Neural cell (in vitro differentiated cells): ENCODE data around the gene CFAP99.

Source experiments
- EP300 ChIP-seq: fragments of 450-650 bp; conservative IDR thresholded peaks from 2 replicates; pipeline ENCODE4 v1.6.1; 2014; ENCODE audit warnings: antibody characterized with exemption, mild to moderate bottlenecking, moderate library complexity; ENCODE audit not compliant: poor library complexity, severe bottlenecking
- EZH2 ChIP-seq: fragments of 200-600, 300-800 bp; shearing (Covaris generic), sonication (generic); IDR thresholded peaks from 2 replicates; pipeline ENCODE4 v1.6.1; 2014; ENCODE audit warnings: antibody characterized with exemption, low read length, borderline replicate concordance, mild to moderate bottlenecking; ENCODE audit not compliant: insufficient read depth, poor library complexity, severe bottlenecking
- RAD21 ChIP-seq: fragments of 450-650 bp; conservative IDR thresholded peaks from 2 replicates; pipeline ENCODE4 v1.6.1; 2014; ENCODE audit warnings: antibody characterized with exemption, mild to moderate bottlenecking, moderate library complexity
- TAF1 ChIP-seq: IDR thresholded peaks from 2 replicates; pipeline ENCODE4 v1.6.1; 2012; ENCODE audit warnings: low read depth
- TF ChIP-seq, protein P1 (sequence below): fragments of 450-650 bp; IDR thresholded peaks from 2 replicates; pipeline ENCODE4 v1.5.1; 2014; ENCODE audit warnings: antibody characterized with exemption, mild to moderate bottlenecking, moderate library complexity; ENCODE audit not compliant: poor library complexity, severe bottlenecking

DNA sequence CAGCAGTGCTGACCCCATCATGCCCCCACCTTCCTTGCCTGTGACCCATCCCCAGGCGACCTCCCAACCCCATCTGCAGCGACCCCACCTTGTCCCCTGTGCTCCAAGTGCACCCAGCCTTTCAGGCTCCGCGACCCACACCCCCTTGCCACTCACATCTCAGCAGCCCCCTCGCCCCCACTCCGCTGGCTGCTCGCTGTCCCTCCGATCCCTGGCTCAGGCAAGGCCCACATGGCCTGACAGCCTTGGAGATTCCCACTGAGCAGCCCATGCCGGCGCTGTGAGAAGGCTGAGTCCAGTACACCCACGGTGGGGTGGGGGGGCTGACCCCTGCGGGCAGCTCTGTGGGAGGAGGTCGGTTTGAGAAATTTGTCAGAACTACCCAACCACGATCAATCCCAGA is 9.4 kb upstream of the CFAP99 start:
- TF ChIP-seq, protein P1, sequence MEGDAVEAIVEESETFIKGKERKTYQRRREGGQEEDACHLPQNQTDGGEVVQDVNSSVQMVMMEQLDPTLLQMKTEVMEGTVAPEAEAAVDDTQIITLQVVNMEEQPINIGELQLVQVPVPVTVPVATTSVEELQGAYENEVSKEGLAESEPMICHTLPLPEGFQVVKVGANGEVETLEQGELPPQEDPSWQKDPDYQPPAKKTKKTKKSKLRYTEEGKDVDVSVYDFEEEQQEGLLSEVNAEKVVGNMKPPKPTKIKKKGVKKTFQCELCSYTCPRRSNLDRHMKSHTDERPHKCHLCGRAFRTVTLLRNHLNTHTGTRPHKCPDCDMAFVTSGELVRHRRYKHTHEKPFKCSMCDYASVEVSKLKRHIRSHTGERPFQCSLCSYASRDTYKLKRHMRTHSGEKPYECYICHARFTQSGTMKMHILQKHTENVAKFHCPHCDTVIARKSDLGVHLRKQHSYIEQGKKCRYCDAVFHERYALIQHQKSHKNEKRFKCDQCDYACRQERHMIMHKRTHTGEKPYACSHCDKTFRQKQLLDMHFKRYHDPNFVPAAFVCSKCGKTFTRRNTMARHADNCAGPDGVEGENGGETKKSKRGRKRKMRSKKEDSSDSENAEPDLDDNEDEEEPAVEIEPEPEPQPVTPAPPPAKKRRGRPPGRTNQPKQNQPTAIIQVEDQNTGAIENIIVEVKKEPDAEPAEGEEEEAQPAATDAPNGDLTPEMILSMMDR: no peak
- TF ChIP-seq EZH2 (no peak), TAF1 (no peak), EP300 (no peak), RAD21 (no peak)
